HUDEP-2 (cell line): ENCODE results near the gene TULP1.
A peak's percentile ranks its signal among the peaks of the same experiment; 100 is the strongest.
"Not testable (repeated sequence)": the region's sequence is repeated elsewhere in the genome, so short reads cannot be mapped to it uniquely, and the experiment has no call there.

ENCODE experiments used
- DNase-seq, 76 experiments: peaks; one replicate each; lab custom pipeline; 2025; ENCODE audit not compliant: unreplicated experiment in 76 of 76; lab: John Stamatoyannopoulos, UW

Gene TULP1

DNA sequence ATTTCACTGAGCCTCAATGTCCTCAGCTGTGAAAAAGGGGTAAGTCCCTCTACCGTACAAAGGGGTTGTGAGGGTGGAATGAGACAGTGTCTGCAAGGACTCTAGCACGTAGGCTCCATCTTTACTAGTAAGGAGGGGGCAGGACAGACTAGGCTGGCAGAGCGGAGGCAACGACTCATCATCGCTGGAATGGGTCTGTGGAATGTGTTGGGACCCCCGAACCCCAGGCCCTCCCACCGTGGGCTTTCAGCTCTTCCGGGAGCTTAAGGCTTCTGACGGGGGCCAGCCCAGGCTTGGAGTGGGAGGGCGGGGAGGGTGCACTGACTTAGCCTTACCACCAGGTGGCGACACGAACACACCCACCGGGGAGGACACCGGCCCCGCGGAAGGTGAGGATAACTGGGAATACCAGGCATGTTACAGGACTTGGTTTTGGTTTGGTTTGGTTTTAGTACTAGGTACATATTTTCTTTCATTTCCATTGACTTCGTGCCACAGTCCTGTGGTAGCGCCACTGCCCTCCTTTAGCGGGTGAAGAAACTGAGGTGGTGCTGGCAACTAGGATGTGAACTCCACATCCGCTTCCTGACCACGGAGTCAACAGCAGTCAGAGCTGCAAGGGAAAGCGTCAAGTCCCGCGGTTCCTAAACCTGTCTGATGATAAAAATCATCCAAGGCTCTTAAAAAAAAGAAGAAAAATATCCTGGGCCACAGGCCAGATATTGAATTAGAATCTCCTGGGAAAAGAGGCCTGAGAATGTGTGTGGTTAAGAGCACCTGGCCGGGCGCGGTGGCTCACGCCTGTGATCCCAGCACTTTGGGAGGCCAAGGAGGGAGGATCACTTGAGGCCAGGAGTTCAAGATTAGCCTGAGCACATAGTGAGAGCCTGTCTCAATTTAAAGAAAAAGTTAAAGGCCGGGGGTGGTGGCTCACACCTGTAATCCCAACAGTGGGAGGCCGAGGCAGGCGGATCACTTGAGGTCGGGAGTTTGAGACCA is 10.3 kb upstream of the TULP1 start:
- peak in 60 of 76 experiments; percentile 15 to 83 (median 57) for DNase-seq

DNA sequence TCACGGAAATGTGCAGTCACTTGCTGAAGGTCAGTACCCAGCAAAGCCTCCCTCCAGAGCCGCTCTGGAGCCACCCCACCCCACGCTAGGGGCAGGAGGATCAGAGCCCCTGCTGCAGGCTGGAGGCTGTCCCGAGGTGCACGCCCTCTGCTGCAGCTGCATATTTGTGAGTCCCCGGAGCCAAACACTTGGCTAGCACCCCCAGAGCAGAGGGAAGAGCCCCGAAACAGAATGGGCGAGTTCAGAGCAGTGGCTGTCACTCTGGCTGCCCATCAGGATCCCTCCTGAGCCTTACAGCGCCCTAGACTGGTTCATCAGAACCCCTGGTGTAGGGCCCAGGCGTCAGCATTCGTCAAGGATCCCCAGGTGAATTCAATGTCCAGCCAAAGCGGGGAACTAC is 9.5 kb upstream of the TULP1 start:
- no peak for DNase-seq

DNA sequence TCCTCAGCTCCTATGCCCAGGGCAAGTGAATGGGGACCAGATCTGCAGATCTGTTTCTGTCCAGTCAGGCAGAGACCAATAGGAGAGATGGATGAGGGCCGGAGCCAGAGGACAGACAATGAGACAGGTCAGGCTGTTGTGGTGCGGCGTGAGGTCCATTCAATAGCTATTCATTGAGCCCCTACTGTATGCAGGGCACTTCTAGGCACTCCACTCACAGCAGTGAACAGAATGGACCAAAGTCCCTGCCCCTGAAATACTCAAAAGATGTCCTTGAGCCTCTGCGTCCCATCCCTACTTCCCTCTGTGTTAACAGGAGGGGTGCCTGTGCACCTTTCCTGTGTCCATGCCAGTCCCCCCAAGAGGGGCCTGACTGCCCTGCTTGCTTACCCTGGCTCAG is 8.5 kb upstream of the TULP1 start:
- no peak for DNase-seq

DNA sequence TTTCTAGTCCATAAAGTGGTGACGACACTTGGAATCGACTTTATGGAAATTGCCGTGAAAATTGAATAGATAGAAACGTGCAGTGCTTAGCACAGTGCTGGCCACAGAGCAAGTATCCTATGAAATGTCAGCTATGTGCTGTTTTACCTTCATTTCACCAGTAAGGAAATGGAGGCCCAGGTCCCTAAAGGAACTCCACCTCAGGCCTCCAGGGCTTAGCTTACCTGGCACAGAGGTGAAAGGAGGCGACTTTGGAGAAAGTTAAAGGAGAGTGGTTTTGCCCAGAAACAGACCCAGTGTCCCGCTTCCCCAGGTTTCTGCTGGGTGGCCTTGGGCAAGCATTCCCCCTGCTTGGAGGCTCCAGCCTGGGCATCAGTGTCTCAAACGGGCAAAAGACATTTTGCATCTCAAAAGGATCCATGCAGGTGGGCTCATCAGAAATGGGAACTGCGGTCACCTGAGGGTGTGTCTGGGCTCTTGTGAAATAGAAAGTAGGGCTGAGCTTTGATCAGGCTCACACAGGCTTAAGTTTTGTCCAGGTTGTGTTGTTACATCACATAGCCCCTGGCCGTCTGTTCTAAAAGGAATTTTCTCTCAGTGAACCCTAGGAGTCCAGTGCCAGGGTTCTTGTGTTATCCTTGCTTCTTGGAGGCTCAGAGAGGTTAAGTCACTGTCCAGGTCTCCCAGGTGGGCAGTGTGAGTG is 6.8 kb upstream of the TULP1 start:
- DNase-seq, result no peak

DNA sequence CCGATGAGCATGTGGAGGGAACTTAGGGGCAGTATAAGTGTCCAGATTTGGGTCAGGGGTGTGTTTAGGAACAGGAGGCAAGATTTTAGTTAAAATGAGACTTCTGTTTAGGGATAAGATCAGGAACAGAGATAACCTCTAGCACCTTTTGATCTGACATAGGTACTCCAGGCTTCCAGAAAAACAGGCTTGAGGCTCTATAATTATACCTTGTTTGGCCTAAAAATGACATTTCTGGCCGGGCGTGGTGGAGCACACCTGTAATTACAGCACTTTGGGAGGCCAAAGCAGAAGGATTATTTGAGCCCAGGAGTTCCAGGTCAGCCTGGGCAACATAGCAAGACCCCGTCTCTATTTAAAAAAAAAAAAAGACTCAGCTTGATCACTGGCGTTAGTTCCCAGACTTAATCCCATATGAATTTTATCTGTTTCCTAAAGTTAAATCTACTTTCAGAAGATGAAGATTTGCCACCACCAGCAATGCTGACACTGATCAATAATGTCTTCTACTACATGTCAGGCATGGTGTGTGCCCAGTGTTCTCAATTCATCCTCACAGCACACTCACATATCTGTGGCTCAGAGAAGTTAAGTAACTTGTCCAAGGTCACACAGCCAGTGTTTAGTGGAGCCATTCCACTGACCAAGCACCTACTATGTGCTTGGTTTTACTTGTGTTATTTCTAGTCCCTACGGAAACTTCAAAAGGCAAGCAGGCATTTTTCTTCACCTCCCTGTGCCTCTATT is 6.0 kb upstream of the TULP1 start:
- DNase-seq, result no peak

DNA sequence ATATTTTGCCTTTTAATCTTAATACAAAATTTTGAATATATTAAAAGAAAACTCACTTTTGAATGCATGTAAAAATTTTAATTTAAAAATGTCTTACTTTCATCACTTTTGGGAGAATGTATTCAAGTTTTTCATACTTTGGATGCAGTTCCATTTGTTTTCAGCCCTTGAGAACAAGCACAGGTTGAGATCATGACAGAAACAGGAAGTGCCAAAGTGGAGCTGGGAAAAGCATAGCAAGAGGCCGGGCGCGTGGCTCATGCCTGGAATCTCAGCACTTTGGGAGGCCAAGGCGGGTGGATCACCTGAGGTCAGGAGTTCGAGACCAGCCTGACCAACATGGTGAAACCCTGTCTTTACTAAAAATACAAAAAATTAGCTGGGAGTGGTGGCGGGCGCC is 5.3 kb upstream of the TULP1 start:
- DNase-seq, result not testable (repeated sequence)

DNA sequence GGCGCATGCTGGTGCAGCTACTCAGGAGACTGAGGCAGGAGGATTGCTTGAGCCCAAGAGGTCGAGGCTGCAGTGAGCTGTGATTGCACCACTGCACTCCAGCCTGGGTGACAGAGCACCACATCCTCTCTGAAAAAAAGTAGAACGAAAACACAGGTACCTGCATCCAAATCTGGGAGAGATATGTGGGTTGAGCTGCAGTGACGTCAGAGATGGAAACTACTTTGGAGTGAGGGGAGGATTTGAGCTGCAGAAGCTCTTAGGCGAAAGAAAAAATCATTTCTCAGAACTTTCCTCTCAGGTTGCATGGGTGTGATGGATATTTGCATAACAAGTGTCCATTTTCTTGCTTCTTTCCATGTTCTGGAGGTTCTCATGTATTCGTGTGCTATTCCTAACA is 4.0 kb upstream of the TULP1 start:
- DNase-seq, result no peak

DNA sequence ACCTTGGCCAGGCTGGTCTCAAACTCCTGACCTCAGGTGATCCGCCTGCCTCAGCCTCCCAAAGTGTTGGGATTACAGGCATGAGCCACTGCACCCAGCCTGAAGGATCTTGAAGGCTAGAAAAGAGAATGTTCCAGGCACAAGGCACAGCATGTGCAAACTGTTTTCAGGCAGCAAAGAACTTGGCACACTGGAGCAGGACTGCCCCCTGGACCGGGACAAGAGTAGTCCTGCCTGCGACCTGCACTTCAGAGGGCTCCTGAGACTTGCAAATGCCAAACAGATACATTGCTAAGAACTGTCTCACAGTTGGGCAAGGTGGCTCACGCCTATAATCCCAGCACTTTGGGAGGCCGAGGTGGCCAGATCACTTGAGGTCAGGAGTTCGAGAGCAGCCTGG is 3.2 kb upstream of the TULP1 start:
- DNase-seq, result peak in 3 of 76 experiments; percentile 14 to 20 (median 15)

DNA sequence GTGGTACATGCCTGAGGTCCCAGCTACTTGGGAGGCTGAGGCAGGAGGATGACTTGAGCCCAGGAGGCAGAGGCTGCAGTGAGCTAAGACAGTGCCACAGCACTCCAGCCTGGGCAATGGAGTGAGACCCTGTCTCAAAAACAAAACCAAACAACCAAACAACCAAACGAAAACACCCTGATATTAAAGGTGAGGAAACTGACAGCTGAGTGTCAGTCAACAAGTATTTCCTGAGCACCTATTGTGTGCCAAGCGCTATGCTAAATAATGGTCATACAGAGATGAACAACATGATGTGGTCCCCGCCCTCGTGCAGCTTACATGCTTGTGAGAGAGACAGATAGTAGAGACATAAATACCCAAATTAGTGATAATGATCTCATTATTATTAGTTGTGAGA is 1.9 kb upstream of the TULP1 start:
- DNase-seq, result no peak

DNA sequence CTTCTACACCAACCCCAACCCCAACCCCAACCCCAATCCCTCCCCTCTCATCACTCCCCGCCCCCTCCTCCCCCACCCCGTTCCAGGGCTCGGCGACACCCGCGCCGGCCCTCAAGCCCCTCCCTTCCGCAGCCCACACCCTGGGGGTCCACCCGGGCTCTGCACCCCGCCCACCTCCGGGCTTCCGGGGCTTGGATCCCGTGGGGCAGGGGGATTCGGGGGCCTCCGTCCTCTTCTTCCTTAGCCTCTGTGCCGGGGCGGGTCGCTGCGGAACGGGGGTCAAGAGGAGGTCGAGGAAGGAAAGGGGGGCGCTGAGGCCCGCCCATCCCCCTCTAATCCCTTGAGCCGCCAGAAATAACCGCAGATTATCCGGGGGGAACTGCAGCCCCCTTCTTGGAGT is 690 bp downstream of the TULP1 start:
- DNase-seq, result no peak

DNA sequence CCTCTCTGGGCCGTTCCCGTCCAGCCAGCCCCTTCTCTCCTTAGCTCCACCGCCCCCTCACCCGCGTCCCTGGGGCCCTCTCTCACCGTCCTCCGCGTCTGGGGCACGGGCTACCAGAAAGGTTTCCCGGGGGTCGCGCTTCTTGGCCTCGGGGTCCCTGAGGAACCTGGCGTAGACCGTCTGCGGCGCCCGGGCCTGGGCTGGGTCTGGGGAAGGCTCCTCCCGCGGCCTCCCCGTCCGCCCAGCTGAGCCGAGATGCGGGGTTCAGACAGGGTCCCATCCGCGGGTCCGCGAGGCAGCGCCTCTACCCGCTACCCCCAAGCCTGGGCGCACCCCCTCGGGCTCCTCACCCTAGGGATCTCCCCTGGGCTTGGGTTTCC is 1.1 kb downstream of the TULP1 start:
- no peak for DNase-seq

DNA sequence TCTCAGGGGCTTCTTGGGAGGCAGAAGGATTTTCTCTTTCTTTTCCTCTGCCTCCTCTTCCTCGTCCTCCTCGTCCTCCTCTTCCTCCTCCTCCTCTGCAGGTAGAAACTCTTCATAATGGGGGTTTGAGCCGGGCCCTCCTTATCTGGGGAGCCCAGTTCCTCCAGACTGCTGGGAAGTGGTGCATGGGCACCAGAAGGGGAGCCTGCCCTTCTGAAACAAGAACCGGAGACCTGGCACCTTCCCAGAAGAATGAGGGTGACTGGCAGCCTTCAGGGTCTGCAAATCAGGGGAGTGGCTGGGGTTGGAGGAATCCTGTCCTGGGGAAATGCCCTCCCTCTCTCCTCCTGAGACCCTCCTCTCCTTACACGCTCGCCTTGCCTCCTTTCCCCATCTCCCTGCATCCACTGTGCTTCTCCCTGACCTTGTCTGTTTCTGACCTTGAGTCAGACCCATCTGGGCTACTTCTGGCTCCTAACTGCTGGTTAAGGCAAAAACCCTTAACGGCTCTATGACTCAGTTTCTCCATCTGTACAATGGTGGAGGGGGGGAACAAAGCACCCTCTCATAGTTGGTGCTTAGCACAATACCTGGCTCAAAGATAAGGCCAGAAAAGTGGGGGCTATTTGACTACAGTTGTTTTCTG is 1.7 kb downstream of the TULP1 start:
- no peak for DNase-seq

DNA sequence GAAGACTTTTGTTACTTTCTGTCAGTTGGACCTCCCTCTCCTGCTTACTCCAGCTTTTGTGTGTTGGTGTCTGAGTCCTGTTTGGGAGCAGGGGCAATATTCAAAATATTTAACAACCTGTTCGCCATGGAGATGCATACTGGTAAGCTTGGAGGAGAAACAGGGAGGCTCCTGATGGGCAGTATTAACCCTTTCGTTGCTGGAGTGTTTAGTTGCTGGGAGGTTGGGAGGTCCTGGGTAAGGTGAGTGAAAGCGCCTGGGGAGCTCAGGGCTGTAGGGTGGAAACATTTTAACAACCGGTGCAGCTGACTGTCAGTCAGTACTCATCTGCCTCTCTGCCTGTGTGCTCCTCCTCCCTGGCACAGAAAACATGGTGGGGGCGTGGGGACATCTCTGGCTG is 4.2 kb downstream of the TULP1 start:
- DNase-seq, result no peak

DNA sequence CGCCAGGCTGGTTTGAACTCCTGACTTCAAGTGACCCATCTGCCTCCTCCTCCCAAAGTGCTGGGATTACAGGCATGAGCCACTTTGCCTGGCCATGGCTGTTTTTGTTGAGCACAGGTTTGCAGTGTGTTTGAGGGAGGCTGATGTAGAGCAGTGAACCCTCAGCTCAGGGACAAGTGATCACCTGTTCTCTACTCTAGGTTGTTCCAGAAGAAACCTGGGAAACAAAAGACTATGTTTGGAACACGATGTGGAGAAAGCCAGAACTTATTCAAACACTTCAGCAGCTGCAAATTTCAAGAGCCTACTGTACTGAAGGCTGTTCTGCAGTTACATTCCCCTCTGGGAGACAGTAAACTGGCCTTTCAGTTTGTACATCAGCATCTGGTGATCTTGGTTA is 4.7 kb downstream of the TULP1 start:
- no peak for DNase-seq

DNA sequence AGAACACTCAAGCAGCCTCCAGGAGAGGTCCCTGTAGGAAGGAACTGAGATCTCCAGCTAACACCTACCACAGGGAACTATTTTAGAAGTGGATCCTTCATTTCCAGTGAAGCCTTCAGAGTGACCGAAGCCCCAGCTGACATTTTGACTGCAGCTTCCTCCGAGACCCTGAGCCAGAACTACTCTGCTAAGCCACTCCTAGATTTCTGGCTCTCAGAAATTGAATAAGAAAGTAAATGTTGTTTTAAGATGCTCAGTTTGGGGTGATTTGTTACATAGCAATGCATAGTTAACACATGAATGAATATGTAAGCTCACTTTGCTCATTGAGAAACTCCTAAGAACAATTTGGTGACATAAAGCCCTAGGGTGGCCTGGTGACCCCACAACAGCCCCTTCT is 5.5 kb downstream of the TULP1 start:
- no peak for DNase-seq

DNA sequence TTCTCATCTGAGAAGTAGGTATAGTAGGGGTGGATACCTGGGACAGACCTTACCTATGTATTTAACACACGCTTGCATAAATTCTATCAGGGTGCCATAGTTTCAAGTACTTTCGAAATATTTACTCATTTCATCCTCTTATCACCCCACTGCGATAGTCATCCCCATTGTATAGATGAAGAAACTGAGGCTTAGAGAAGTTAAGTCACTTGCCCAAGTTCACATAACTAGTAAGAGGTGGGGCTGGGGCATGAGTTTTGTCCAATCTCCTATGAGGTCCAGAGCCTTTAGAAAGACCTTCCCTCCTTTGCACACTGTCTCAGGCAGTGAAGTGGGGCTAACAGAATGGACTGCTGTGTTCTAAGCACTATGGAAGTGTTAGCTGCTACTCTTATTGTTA is 6.2 kb downstream of the TULP1 start:
- DNase-seq, result no peak

DNA sequence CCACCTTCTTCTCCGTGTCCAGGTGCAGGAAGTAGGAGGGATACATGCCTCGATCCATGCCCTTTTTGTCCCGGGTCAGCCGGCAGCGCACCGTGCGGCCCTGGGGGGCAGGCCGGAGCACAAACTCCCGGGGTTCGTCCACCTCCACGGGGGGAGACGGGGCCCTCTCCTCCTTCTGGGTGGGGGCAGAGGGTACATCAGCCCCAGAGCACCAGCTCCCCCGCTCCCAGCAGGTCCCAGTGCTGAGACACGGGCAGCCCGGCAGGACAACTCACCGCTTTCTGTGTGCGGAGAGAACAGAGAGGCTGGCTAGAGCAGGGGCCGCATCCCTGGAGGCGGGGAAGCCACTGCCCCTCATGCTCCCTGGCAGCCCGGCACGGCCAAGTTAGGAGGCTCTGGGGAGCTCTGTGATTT is 6.7 kb downstream of the TULP1 start:
- DNase-seq, result no peak

DNA sequence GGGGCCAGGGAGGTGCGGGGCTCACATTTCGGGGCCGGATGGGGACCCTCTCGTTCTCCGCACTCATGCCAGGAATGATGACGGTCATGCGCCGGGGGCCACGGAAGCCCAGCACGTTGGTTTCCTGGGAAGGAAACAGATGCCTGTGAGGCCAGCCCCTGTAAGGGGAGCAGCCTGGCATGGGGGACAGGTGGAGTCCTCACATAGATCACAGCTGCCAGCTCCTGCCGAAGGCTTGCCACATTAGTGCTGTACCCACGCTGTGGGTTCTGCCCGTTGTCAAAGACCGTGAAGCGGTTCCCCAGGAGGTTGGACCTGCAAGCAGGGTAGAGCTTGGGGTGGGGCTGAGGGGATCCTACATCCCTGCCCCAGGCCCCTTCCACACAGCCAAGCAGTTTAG is 9.2 kb downstream of the TULP1 start:
- DNase-seq, result no peak

DNA sequence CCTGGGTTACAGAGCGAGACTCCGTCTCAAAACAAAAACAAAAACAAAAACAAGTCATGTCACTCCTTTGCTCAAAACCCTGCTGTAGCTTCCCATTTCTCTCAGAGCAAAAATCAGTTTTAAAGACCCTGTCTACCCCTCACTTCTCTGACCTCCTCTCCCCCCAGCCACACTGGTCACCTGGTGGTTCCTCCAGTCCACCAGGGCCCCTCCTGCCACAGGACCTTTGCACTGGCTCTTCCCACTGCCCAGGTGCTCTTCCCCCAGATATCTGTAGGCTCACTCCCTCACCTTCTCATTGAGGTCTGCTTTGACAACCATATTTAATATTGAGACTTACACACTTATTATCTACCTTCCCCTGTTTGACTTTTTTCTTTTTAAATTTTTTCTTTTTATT is 10.9 kb downstream of the TULP1 start:
- DNase-seq, result no peak

DNA sequence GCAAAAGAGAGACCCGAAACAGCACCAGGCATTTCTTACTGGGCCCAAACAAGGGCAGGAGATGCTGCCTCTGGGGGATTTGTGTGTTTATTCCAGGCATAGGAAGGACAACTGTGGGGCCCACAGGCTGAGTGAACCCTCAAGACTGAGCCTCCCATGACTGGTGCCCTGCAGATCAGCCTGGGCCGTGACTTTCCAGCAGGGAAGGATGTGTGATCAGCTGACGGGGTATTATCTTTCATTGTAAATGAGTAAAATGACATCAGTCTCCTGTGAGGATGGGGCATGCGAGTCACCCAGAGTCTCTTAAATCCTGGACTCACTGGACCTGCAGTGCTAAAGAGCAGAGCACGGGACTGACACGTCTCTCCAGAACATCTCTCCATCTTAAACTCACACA is 11.9 kb downstream of the TULP1 start:
- DNase-seq, result peak in 4 of 76 experiments; percentile 20 to 27 (median 24)

DNA sequence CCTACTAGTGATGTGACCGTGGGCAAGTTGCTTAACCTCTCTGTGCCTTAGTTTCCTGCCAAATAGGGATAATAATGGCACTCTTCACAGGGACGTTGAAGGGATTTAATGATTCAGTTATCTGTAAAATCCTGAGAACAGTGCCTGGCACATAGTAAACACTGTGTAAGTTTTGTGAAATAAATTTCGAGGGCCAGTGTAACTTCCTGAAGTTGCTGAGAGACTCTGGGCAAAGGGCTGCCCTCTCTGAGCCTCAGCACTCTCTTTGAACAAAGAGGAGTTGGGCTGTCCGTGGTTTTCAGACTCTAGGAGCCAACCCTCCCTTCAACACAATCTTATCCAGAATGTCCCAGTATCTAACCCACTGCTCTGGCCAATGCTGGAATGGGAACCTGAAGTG is 13.3 kb downstream of the TULP1 start:
- DNase-seq, result no peak
